Glutamatergic neuron (in vitro differentiated cells): ENCODE measurements around the gene ATP1B1. TPM values are rescaled to one million over a fixed set of nuclear protein-coding genes. Genes with fewer than 3 reads are reported as not detected.
A peak's percentile ranks its signal among the peaks of the same experiment; 100 is the strongest.

ENCODE experiments used
- DNase-seq: peaks from one replicate; pipeline ENCODE4 v3.0.0; 2022
- H3K27ac Mint-ChIP-seq: one replicate; pipeline ENCODE4 v1.8.0; 2020; ENCODE audit warnings: mild to moderate bottlenecking, mixed read lengths, inconsistent platforms; ENCODE audit not compliant: unreplicated experiment
- H3K27me3 Mint-ChIP-seq: one replicate; pipeline ENCODE4 v1.8.0; 2020; ENCODE audit warnings: mild to moderate bottlenecking, moderate library complexity, mixed read lengths, inconsistent platforms; ENCODE audit not compliant: unreplicated experiment
- H3K36me3 Mint-ChIP-seq: one replicate; pipeline ENCODE4 v1.8.0; 2020; ENCODE audit warnings: mild to moderate bottlenecking, mixed read lengths, inconsistent platforms; ENCODE audit not compliant: unreplicated experiment
- H3K4me1 Mint-ChIP-seq: one replicate; pipeline ENCODE4 v1.8.0; 2020; ENCODE audit warnings: mild to moderate bottlenecking, low read depth, mixed read lengths, inconsistent platforms; ENCODE audit not compliant: unreplicated experiment
- H3K4me3 Mint-ChIP-seq: one replicate; pipeline ENCODE4 v1.8.0; 2020; ENCODE audit warnings: mild to moderate bottlenecking, mixed read lengths, inconsistent platforms; ENCODE audit not compliant: unreplicated experiment
- H3K9me3 Mint-ChIP-seq: one replicate; pipeline ENCODE4 v1.8.0; 2020; ENCODE audit warnings: mild to moderate bottlenecking, moderate library complexity, mixed read lengths, inconsistent platforms; ENCODE audit not compliant: unreplicated experiment
- long read RNA-seq: library from polyadenylated mRNA; unstranded; transcript quantifications from one replicate; pipeline ENCODE4 v2.0.0, GENCODE V29; 2020; ENCODE audit not compliant: unreplicated experiment
- total RNA-seq: library from RNA; stranded (reverse); fragmentation: NEBNext Ultra II Directional; extraction: Animal tissue kit (Norgen Biotek cat#: 25700); gene quantifications from one replicate; pipeline ENCODE4 v1.2.1, GENCODE V29; 2021; ENCODE audit not compliant: unreplicated experiment
- TF ChIP-seq, protein P1 (sequence below): fragments of 200-600 bp; sonication (generic); IDR thresholded peaks from one replicate; pipeline ENCODE4 v1.5.0; 2021; ENCODE audit not compliant: partially characterized antibody, unreplicated experiment

The ATP1B1 gene
- 108 TPM for total RNA-seq
- long read RNA-seq, transcript ATP1B1-201 (6 exons, 1,883 nt), result major isoform, 25 of 30 reads
- long read RNA-seq, partial matches to known transcripts, result 1 of 30 reads
- long read RNA-seq, other reads (novel, unspliced or antisense), result 4 of 30 reads

DNA sequence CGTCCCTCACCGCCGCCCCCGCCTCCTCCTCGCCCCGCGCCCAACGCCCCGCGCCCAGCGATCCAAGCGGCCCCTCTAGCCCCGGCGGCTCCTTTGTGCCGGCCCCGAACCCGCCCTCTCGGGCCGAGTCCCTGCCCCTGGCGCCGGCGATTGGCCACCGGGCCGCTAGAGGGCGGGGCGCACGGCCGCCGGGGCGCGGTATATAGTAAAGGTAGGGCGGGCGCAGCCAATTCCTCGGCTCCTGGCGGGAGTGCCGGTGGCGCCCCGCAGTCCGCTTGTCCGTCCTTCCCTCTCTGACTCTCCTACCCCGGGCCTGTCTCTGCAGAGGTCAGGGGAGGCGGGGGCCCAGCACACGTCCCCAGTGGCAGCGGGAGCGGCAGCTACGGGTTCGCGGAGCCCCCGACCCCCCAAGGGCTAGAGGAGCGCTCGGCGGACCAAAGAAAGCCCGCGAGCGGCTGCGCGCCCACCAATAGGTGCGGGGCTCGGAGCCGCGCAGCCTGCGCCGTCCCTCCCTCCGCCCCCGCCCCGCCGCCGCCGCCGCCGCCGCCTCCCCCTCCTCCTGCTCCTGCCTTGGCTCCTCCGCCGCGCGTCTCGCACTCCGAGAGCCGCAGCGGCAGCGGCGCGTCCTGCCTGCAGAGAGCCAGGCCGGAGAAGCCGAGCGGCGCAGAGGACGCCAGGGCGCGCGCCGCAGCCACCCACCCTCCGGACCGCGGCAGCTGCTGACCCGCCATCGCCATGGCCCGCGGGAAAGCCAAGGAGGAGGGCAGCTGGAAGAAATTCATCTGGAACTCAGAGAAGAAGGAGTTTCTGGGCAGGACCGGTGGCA, at the start of gene ATP1B1:
ATP1B1 (plus strand) TSS at position 596 of the 826 bp plus-strand sequence; CDS start at position 736, 140 bp downstream.
- TF ChIP-seq, protein P1, sequence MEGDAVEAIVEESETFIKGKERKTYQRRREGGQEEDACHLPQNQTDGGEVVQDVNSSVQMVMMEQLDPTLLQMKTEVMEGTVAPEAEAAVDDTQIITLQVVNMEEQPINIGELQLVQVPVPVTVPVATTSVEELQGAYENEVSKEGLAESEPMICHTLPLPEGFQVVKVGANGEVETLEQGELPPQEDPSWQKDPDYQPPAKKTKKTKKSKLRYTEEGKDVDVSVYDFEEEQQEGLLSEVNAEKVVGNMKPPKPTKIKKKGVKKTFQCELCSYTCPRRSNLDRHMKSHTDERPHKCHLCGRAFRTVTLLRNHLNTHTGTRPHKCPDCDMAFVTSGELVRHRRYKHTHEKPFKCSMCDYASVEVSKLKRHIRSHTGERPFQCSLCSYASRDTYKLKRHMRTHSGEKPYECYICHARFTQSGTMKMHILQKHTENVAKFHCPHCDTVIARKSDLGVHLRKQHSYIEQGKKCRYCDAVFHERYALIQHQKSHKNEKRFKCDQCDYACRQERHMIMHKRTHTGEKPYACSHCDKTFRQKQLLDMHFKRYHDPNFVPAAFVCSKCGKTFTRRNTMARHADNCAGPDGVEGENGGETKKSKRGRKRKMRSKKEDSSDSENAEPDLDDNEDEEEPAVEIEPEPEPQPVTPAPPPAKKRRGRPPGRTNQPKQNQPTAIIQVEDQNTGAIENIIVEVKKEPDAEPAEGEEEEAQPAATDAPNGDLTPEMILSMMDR, result peak; percentile 96
- Mint-ChIP-seq H3K9me3 (peaks cover 14% of the 10 kb centered on the region), H3K36me3 (peaks cover 5% of the 10 kb centered on the region), H3K4me3 (peak within 1 kb of the TSS; percentile 98), H3K27me3 (peaks cover 17% of the 10 kb centered on the region), H3K4me1 (peaks cover 31% of the 10 kb centered on the region), H3K27ac (peak within 1 kb of the TSS; percentile 98)
- peak; percentile 97 for DNase-seq

DNA sequence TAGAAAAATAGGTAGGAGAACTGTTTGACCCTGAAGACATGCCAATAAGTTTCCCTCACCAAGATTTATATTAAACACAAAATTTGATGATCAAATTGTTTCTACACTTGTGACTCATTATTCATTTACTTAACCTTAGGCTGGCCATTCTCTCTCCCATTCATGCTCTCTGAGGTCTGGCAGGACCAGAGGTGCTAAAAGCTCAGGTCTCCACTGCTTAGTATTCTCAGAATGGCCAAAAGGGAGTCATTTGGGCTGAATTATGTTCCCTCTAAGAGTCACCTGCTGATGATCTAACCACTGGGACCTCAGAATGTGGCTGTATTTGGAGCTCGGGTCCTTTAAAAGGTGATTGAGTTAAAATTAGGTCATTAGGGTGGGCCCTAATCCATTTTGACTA, 47.1 kb upstream of the ATP1B1 start:
- H3K27ac Mint-ChIP-seq, result no peak overlapping the region
- H3K27me3 Mint-ChIP-seq, result peaks cover 2% of the 10 kb centered on the region
- no peak for DNase-seq
- no peak overlapping the region for H3K4me3 Mint-ChIP-seq
- TF ChIP-seq, protein P1, result no peak
- peaks cover 3% of the 10 kb centered on the region for H3K36me3 Mint-ChIP-seq
- no peaks in the 10 kb centered on the region for H3K4me1 Mint-ChIP-seq
- peaks cover 1% of the 10 kb centered on the region for H3K9me3 Mint-ChIP-seq

DNA sequence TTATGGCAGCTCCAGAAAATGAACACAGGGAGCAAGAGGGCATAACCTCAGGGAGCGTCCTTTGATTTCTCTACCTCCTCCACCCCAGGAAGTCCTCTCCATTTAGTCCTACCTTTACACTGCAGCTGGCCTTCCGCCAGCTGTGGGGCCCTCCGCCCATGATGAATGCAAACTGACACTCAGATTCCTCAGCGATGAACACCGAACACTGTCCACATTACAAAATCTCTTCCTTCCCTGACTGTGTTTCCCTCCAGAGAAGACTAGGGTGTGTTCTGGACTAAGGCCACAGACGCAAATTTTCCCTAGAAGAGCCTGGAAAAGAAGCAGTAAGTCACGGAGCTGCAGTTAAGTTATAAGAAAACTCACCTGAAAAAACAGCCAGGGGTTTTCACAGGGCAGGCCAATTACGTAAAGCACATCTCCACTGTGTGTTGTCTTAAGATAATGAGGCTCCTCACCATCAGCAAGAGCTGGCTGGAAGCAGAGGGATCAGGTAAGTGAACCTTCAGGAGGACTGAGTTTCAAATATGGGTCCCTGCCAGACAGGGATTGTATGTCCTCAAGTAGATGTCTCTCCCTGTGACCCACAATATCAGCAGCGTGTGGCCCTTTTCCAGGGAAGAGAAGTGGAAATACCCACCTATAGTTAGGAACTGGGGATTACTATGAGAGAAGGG, 46.3 kb upstream of the ATP1B1 start:
- Mint-ChIP-seq H3K27me3 (no peaks in the 10 kb centered on the region), H3K4me3 (no peak overlapping the region), H3K36me3 (peaks cover 3% of the 10 kb centered on the region), H3K4me1 (no peaks in the 10 kb centered on the region), H3K9me3 (peaks cover 1% of the 10 kb centered on the region), H3K27ac (no peak overlapping the region)
- TF ChIP-seq, protein P1, result no peak
- no peak for DNase-seq

DNA sequence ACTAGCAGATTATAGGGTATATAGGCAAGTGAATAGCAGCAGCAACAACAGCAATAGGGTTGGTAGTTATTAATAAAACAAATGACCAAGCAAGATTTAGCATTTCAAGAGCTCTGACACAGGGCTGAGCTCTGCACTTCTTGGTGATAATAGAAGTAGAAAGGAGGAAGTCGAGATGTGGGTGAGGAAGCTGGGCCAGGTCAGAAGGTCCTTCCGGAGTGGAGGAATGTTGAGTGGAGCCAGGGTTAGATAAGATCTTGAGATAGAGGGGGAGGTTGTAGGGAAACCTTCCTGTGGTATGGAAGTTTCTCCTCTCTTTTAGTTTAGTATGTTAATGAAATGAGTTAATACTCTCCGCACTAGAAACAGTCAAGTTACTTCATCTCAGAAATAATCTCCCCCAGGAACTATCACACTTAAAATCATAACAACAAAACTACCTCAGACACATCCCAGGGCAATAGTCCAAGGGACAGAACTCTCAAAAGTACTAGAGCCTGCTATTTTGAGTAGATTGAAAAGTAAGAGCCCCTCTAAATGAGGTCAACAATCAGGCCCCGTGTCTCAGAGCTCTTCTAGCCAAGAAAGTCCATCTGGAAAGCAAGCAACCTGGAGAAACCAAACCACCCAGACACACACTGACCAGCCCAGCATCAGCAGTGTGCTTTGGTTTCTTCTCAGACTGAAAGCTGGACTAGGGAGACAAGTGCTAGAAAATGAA, 45.4 kb upstream of the ATP1B1 start:
- Mint-ChIP-seq H3K4me1 (no peaks in the 10 kb centered on the region), H3K4me3 (no peak overlapping the region), H3K27me3 (no peaks in the 10 kb centered on the region), H3K27ac (no peak overlapping the region), H3K9me3 (peaks cover 1% of the 10 kb centered on the region), H3K36me3 (peaks cover 3% of the 10 kb centered on the region)
- TF ChIP-seq, protein P1, result no peak
- no peak for DNase-seq
